Vagina (tissue), 2 donors: Measurements from ENCODE around the gene CPT2. TPM values are rescaled to one million over a fixed set of nuclear protein-coding genes. Genes with fewer than 3 reads are reported as not detected.

Experiments used
- DNase-seq, 2 donors: peaks; one replicate each; pipeline ENCODE4 v3.0.0-alpha.2; 2017; ENCODE audit errors: extremely low spot score in 2 of 2
- H3K27ac ChIP-seq: fragments of 200-600 bp; sonication (generic); one replicate; pipeline ENCODE4 v1.5.1; 2019
- H3K27me3 ChIP-seq: fragments of 200-600 bp; sonication (generic); one replicate; pipeline ENCODE4 v1.5.1; 2019
- H3K36me3 ChIP-seq, 2 donors: fragments of 200-600 bp; sonication (generic); one replicate each; pipeline ENCODE4 v1.5.1; 2017 to 2019
- H3K4me1 ChIP-seq: fragments of 200-600 bp; sonication (generic); one replicate; pipeline ENCODE4 v1.5.1; 2019
- H3K4me3 ChIP-seq, 2 donors: fragments of 200-600 bp; sonication (generic); 1 replicate in 1 of 2; 2 replicates in 1 of 2; pipeline ENCODE4 v1.5.1; 2016 to 2019
- H3K9me3 ChIP-seq: fragments of 200-600 bp; sonication (generic); one replicate; pipeline ENCODE4 v1.5.1; 2019
- CTCF ChIP-seq, 3 experiments: fragments of 450-650 bp in 2 of 3; fragments of 200-600 bp in 1 of 3; sonication (generic) in 1 of 3; IDR thresholded peaks; one replicate each; pipeline ENCODE4 v1.5.1; 2017 to 2019; ENCODE audit warnings: antibody characterized with exemption in 3 of 3, mild to moderate bottlenecking in 2 of 3, moderate library complexity in 2 of 3
- POLR2A ChIP-seq, 2 donors: fragments of 450-650 bp; IDR thresholded peaks; one replicate each; pipeline ENCODE4 v1.6.1; 2017; ENCODE audit warnings: antibody characterized with exemption in 2 of 2, mild to moderate bottlenecking in 2 of 2, moderate library complexity in 2 of 2
- POLR2AphosphoS5 ChIP-seq, 2 donors: sonication (generic); formaldehyde crosslinking; IDR thresholded peaks; one replicate each; pipeline ENCODE4 v1.9.0; 2017; ENCODE audit warnings: antibody characterized with exemption in 2 of 2, mild to moderate bottlenecking in 2 of 2, low read depth in 1 of 2; ENCODE audit not compliant: insufficient read depth in 1 of 2
- intact Hi-C: fragments of 100-400 bp; cut with DNase I; formaldehyde crosslinking; loops from one replicate; pipeline ENCODE4 v1.15.1; 2023
- total RNA-seq: library from RNA; depleted of rRNA; stranded (reverse); fragments of >200 nt; gene quantifications from one replicate; pipeline ENCODE4 v1.2.3, GENCODE V29; 2016

Gene CPT2
- total RNA-seq, 1 donor from 2014 or later, result 16.7 TPM

GRCh38 chr1:53206735-53207379, 10.2 kb downstream of the CPT2 start:
- H3K36me3 ChIP-seq, result peaks cover 0 to 78% of the 10 kb centered on the region in 2 donors
- H3K4me1 ChIP-seq, result no peaks in the 10 kb centered on the region
- no peak for TF ChIP-seq POLR2A (IDR thresholded peaks at IDR 0.05)

GRCh38 chr1:53207726-53208125, 11.1 kb downstream of the CPT2 start:
- Histone ChIP-seq H3K9me3 (no peaks in the 10 kb centered on the region), H3K27ac (no peak overlapping the region), H3K4me3 (no peak overlapping the region), H3K36me3 (peaks cover 0 to 77% of the 10 kb centered on the region in 2 donors), H3K4me1 (no peaks in the 10 kb centered on the region), H3K27me3 (no peaks in the 10 kb centered on the region)
- TF ChIP-seq CTCF (IDR thresholded peaks at IDR 0.05), result no peak
- intact Hi-C loops, result no loop called here
- peak in 1 of 2 donors; percentile 13 for DNase-seq

More at GRCh38 chr1:53206735-53207379, 10.2 kb downstream of the CPT2 start:
- DNase-seq, result peak in 1 of 2 donors; percentile 13
- no peaks in the 10 kb centered on the region for H3K27me3 ChIP-seq
- intact Hi-C loops, result no loop called here
- H3K27ac ChIP-seq, result no peak overlapping the region
- H3K4me3 ChIP-seq, result no peak overlapping the region
- H3K9me3 ChIP-seq, result no peaks in the 10 kb centered on the region

- no peak for DNase-seq
- H3K36me3 ChIP-seq, result peaks cover 0 to 83% of the 10 kb centered on the region in 2 donors
Measured at GRCh38 chr1:53210352-53210751, 13.7 kb downstream of the CPT2 start.

GRCh38 chr1:53210954-53211353, 14.3 kb downstream of the CPT2 start:
- H3K4me3 ChIP-seq, result no peak overlapping the region
- no peak overlapping the region for H3K27ac ChIP-seq
- no peaks in the 10 kb centered on the region for H3K9me3 ChIP-seq
- peaks cover 0 to 81% of the 10 kb centered on the region in 2 donors for H3K36me3 ChIP-seq
- H3K27me3 ChIP-seq, result no peaks in the 10 kb centered on the region
- no peaks in the 10 kb centered on the region for H3K4me1 ChIP-seq
- no peak for DNase-seq
- TF ChIP-seq CTCF (IDR thresholded peaks at IDR 0.05), result no peak
- no peak for TF ChIP-seq POLR2AphosphoS5 (IDR thresholded peaks at IDR 0.05; ENCODE audit: insufficient read depth in 1 of 2, low read depth in 1 of 2)
- TF ChIP-seq POLR2A (IDR thresholded peaks at IDR 0.05), result no peak
- intact Hi-C loops, result no loop called here

More at GRCh38 chr1:53210352-53210751, 13.7 kb downstream of the CPT2 start:
- Histone ChIP-seq H3K27me3 (no peaks in the 10 kb centered on the region), H3K4me3 (no peak overlapping the region), H3K9me3 (no peaks in the 10 kb centered on the region), H3K4me1 (no peaks in the 10 kb centered on the region), H3K27ac (no peak overlapping the region)
- no peak for TF ChIP-seq POLR2AphosphoS5 (IDR thresholded peaks at IDR 0.05; ENCODE audit: insufficient read depth in 1 of 2, low read depth in 1 of 2)
- TF ChIP-seq CTCF (IDR thresholded peaks at IDR 0.05), result no peak
- TF ChIP-seq POLR2A (IDR thresholded peaks at IDR 0.05), result no peak
- intact Hi-C loops, result no loop called here

- DNase-seq, result no peak
- Histone ChIP-seq H3K27ac (no peak overlapping the region), H3K36me3 (peaks cover 0 to 61% of the 10 kb centered on the region in 2 donors), H3K27me3 (no peaks in the 10 kb centered on the region), H3K9me3 (no peaks in the 10 kb centered on the region), H3K4me3 (no peak overlapping the region), H3K4me1 (peaks cover 5% of the 10 kb centered on the region)
- TF ChIP-seq CTCF (IDR thresholded peaks at IDR 0.05), result no peak
- TF ChIP-seq POLR2A (IDR thresholded peaks at IDR 0.05), result no peak
- no peak for TF ChIP-seq POLR2AphosphoS5 (IDR thresholded peaks at IDR 0.05; ENCODE audit: insufficient read depth in 1 of 2, low read depth in 1 of 2)
- intact Hi-C loops, result no loop called here
Measured at GRCh38 chr1:53214376-53214940, 17.8 kb downstream of the CPT2 start.
